NCI-H82 treated with DMSO at 0.1 percent for 48 hours (cell line): ENCODE results near the gene TP53BP1.

Experiments
- DNase-seq: peaks from one replicate; lab custom pipeline; 2025; ENCODE audit not compliant: unreplicated experiment; lab: John Stamatoyannopoulos, UW

The TP53BP1 gene

GRCh38 chr15:43521419-43521818 lies 28.5 kb upstream of the TP53BP1 start:
- DNase-seq: no peak

GRCh38 chr15:43520138-43520537 lies 27.2 kb upstream of the TP53BP1 start:
- DNase-seq: no peak

GRCh38 chr15:43519196-43519595 lies 26.2 kb upstream of the TP53BP1 start:
- DNase-seq: no peak

GRCh38 chr15:43518197-43518761 lies 25.3 kb upstream of the TP53BP1 start:
- peak; percentile 57 for DNase-seq

GRCh38 chr15:43517354-43518196 lies 24.6 kb upstream of the TP53BP1 start, which contains the start of gene MAP1A:
TSS of gene MAP1A (plus strand) at chr15:43517608. CDS start at chr15:43521474, 3,866 bp downstream.
- peak; percentile 81 for DNase-seq

- peak; percentile 71 for DNase-seq
These were observed 23.9 kb upstream of the TP53BP1 start for GRCh38 chr15:43516801-43517353.

- DNase-seq: no peak
These were observed 23.2 kb upstream of the TP53BP1 start for GRCh38 chr15:43516185-43516584.

- no peak for DNase-seq
These were observed 22.8 kb upstream of the TP53BP1 start for GRCh38 chr15:43515741-43516140.

GRCh38 chr15:43514241-43515057 lies 21.5 kb upstream of the TP53BP1 start:
- DNase-seq: peak; percentile 73

- no peak for DNase-seq
These were observed 20.6 kb upstream of the TP53BP1 start for GRCh38 chr15:43513550-43513949.

- DNase-seq: peak; percentile 61
These were observed 18.3 kb upstream of the TP53BP1 start for GRCh38 chr15:43511012-43511885.

- peak; percentile 87 for DNase-seq
These were observed 17.4 kb upstream of the TP53BP1 start for GRCh38 chr15:43510200-43511011.

- DNase-seq: no peak
These were observed 16.8 kb upstream of the TP53BP1 start for GRCh38 chr15:43509660-43510199.

GRCh38 chr15:43508991-43509659 lies 16.2 kb upstream of the TP53BP1 start:
- DNase-seq: no peak

- no peak for DNase-seq
These were observed 15.5 kb upstream of the TP53BP1 start for GRCh38 chr15:43508421-43508820.

GRCh38 chr15:43505738-43506137 lies 12.8 kb upstream of the TP53BP1 start:
- peak; percentile 22 for DNase-seq

- DNase-seq: no peak
These were observed 6.7 kb upstream of the TP53BP1 start for GRCh38 chr15:43499635-43500034.

- no peak for DNase-seq
These were observed 6.0 kb upstream of the TP53BP1 start for GRCh38 chr15:43498990-43499389.
